ENCODE measurements around the gene SERPINA1. TPM values are rescaled to one million over a fixed set of nuclear protein-coding genes. Genes with fewer than 3 reads are reported as not detected.
"Not testable (repeated sequence)": the region's sequence is repeated elsewhere in the genome, so short reads cannot be mapped to it uniquely, and the experiment has no call there.

SERPINA1 gene
- total RNA-seq, 1 donor from 2014 or later: 6.1 TPM

- peaks cover 8% of the 10 kb centered on the region for H3K4me1 ChIP-seq
- TF ChIP-seq POLR2AphosphoS5 (IDR thresholded peaks at IDR 0.05; ENCODE audit: insufficient read depth in 1 of 2, low read depth in 1 of 2) (no peak), POLR2A (IDR thresholded peaks at IDR 0.05) (no peak)
- TF ChIP-seq, protein P1, sequence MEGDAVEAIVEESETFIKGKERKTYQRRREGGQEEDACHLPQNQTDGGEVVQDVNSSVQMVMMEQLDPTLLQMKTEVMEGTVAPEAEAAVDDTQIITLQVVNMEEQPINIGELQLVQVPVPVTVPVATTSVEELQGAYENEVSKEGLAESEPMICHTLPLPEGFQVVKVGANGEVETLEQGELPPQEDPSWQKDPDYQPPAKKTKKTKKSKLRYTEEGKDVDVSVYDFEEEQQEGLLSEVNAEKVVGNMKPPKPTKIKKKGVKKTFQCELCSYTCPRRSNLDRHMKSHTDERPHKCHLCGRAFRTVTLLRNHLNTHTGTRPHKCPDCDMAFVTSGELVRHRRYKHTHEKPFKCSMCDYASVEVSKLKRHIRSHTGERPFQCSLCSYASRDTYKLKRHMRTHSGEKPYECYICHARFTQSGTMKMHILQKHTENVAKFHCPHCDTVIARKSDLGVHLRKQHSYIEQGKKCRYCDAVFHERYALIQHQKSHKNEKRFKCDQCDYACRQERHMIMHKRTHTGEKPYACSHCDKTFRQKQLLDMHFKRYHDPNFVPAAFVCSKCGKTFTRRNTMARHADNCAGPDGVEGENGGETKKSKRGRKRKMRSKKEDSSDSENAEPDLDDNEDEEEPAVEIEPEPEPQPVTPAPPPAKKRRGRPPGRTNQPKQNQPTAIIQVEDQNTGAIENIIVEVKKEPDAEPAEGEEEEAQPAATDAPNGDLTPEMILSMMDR (IDR thresholded peaks at IDR 0.05): no peak
- intact Hi-C loops (cut with DNase I): no loop called here
- H3K27me3 ChIP-seq: no peaks in the 10 kb centered on the region
- no peaks in the 10 kb centered on the region for H3K9me3 ChIP-seq
- no peak overlapping the region for H3K27ac ChIP-seq
- no peaks in the 10 kb centered on the region for H3K36me3 ChIP-seq
- no peak for DNase-seq (ENCODE audit: extremely low spot score in 2 of 2)
- no peak overlapping the region for H3K4me3 ChIP-seq
Measured at GRCh38 chr14:94349276-94349675, 39.1 kb downstream of the SERPINA1 start.

DNA sequence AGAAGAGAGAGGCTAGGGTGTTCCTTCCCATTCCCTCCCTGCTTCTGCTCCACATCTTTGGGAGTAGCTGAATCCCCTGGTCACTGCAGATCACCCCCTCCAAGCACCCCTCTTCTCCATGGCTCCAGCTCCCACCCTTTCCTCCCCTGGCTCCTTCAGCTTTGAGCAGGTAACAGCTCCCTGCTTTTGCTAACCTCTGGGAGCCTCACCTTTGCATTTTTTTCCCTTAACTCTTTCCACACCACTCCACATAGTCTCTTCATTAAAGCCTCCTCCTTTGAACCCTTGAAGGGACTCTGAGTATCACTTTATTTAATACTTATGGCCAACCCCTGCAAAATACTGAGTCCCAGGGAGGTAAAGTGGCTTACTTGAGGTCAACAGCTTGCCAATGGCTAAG is 39.6 kb downstream of the SERPINA1 start:
- TF ChIP-seq, protein P1 (IDR thresholded peaks at IDR 0.05): no peak
- TF ChIP-seq POLR2AphosphoS5 (IDR thresholded peaks at IDR 0.05; ENCODE audit: insufficient read depth in 1 of 2, low read depth in 1 of 2) (no peak), POLR2A (IDR thresholded peaks at IDR 0.05) (no peak)
- DNase-seq (ENCODE audit: extremely low spot score in 2 of 2): no peak
- H3K4me1 ChIP-seq: peaks cover 8% of the 10 kb centered on the region
- H3K36me3 ChIP-seq: no peaks in the 10 kb centered on the region
- intact Hi-C loops (cut with DNase I): no loop called here
- H3K27ac ChIP-seq: no peak overlapping the region
- H3K4me3 ChIP-seq: no peak overlapping the region
- H3K9me3 ChIP-seq: no peaks in the 10 kb centered on the region
- H3K27me3 ChIP-seq: no peaks in the 10 kb centered on the region

GRCh38 chr14:94346841-94347240 is 41.6 kb downstream of the SERPINA1 start:
- DNase-seq (ENCODE audit: extremely low spot score in 2 of 2): no peak

DNA sequence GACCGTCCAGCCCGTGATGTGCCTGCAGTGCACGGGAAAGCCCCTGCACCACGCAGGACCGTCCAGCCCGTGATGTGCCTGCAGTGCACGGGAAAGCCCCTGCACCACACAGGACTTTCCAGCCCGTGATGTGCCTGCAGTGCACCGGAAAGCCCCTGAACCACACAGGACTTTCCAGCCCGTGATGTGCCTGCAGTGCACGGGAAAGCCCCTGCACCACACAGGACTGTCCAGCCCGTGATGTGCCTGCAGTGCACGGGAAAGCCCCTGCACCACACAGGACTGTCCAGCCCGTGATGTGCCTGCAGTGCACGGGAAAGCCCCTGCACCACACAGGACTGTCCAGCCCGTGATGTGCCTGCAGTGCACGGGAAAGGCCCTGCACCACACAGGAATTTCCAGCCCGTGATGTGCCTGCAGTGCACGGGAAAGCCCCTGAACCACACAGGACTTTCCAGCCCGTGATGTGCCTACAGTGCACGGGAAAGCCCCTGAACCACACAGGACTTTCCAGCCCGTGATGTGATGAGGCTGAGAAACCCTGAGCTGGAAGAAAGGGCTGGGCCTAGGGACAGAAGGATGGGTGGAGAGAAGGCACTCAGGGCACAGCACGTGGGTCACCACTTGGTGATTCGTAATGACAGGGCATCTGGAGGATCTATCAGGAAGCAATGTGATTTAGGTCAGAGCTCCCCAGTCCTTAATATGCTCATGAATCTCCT is 42.2 kb downstream of the SERPINA1 start:
- H3K4me3 ChIP-seq; DNase-seq (ENCODE audit: extremely low spot score in 2 of 2); intact Hi-C loops (cut with DNase I); H3K9me3 ChIP-seq; H3K36me3 ChIP-seq; H3K27me3 ChIP-seq: not testable (repeated sequence)
- H3K4me1 ChIP-seq: peaks cover 32% of the 10 kb centered on the region
- peak overlapping the region; percentile 81 for H3K27ac ChIP-seq

More at GRCh38 chr14:94346841-94347240, 41.6 kb downstream of the SERPINA1 start:
- H3K27ac ChIP-seq: no peak overlapping the region
- H3K4me1 ChIP-seq: peaks cover 28% of the 10 kb centered on the region
- H3K4me3 ChIP-seq: no peak overlapping the region
- intact Hi-C loops (cut with DNase I): no loop called here
- H3K36me3 ChIP-seq: no peaks in the 10 kb centered on the region
- no peaks in the 10 kb centered on the region for H3K27me3 ChIP-seq
- TF ChIP-seq POLR2A (IDR thresholded peaks at IDR 0.05): no peak
- TF ChIP-seq, protein P1 (IDR thresholded peaks at IDR 0.05): no peak
- no peak for TF ChIP-seq POLR2AphosphoS5 (IDR thresholded peaks at IDR 0.05; ENCODE audit: insufficient read depth in 1 of 2, low read depth in 1 of 2)
- no peaks in the 10 kb centered on the region for H3K9me3 ChIP-seq

DNA sequence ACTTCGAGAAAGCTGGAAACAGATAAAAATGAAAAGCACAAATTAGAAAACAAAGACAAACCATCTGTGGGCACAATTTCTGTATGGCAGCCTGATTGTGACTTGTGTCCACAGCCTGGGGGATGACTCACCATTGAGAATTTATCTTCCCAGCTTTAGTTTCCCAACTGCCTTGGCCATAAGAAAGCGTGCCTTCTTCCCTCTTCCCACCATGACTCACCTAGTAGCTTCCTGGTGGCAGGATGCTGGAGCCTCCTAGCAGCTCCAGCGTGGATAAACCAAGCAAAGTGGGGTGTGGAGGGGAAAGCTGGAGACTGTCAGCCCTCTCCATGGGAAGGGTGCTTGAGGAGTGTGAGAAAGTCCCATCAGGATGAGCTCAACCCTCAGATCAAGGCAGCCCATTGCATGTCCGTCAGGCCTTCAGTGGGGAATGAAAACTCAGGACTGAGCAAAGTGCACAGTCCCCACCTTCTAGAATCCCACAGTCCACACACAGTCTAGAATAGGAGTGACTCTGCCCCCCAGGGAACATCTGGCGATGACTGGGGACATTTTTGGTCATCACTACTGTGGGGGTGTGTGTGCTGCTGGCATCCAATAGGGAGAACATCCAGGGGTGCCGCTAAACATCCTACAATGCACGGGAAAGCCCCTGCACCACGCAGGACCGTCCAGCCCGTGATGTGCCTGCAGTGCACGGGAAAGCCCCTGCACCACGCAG is 42.9 kb downstream of the SERPINA1 start:
- Histone ChIP-seq H3K27ac (peak overlapping the region; percentile 81), H3K4me3 (no peak overlapping the region), H3K4me1 (peaks cover 32% of the 10 kb centered on the region), H3K27me3 (no peaks in the 10 kb centered on the region), H3K9me3 (no peaks in the 10 kb centered on the region), H3K36me3 (no peaks in the 10 kb centered on the region)
- peak in 1 of 2 donors; percentile 64 for TF ChIP-seq POLR2AphosphoS5 (IDR thresholded peaks at IDR 0.05; ENCODE audit: insufficient read depth in 1 of 2, low read depth in 1 of 2)
- TF ChIP-seq, protein P1 (IDR thresholded peaks at IDR 0.05): no peak
- no peak for DNase-seq (ENCODE audit: extremely low spot score in 2 of 2)
- intact Hi-C loops (cut with DNase I): no loop called here

All from vagina (tissue), 2 donors.